ENCODE results near the gene PARP16.
A peak's percentile ranks its signal among the peaks of the same experiment; 100 is the strongest.

The PARP16 gene

DNA sequence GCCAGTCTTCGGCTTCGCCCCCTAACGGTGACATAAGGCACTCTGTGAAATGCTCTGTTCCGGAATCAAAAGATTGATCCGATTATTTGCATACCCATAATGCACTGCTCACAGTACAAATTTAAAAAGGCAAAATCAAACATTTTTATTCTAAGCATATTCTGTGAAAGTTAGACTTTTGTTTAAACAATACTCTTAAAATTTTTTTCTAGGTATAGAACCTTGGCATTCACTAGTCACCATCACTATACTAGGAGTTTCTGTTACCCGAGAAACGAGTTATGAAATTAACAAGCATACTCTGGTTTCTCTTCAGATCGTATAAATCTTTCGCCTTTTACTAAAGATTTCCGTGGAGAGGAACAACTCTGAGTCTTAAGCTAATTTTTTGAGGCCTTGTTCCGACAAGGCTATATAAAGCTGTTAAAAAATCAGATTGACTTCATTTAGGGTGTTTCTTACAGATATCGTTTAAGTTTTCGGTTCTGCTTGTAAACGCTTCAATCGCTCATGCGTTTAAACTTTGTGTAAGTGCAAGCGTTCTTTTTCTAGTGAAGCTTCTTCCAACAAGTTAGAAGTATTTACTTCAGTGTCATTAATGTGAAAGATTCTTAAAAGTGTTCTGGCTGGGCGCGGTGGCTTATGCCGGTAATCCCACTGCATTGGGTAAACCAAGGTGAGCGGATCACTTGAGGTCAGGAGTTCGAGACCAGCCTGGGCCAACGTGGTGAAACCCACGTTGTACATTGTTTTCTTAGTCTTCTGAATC, 17.9 kb upstream of the PARP16 start, which contains the start of gene RNU5B-1 (continued):
- TF ChIP-seq YY2 (tag by site-specific recombination; IDR thresholded peaks at IDR 0.05) (peak; percentile 53; the same call in 1 of the 2 replicates), MZF1 (tag by site-specific recombination; IDR thresholded peaks at IDR 0.05; ENCODE audit: borderline replicate concordance) (peak; percentile 88), ZNF341 (tag by site-specific recombination; IDR thresholded peaks at IDR 0.05; ENCODE audit: low read depth) (no peak), OSR2 (tag by site-specific recombination; IDR thresholded peaks at IDR 0.05) (0 out of 2 replicates have a peak, but pooled peaks have one; percentile 22), ZBTB20 (tag by site-specific recombination; IDR thresholded peaks at IDR 0.05) (no peak), REST (tag by site-specific recombination; IDR thresholded peaks at IDR 0.05) (0 out of 2 replicates have a peak, but pooled peaks have one; percentile 35), ATF2 (tag by site-specific recombination; IDR thresholded peaks at IDR 0.05; ENCODE audit: low read depth) (peak; percentile 14; the same call in 1 of the 2 replicates), KLF1 (tag by site-specific recombination; IDR thresholded peaks at IDR 0.05) (peak; percentile 43; the same call in 1 of the 2 replicates), ZNF660 (tag by site-specific recombination; IDR thresholded peaks at IDR 0.05) (peak; percentile 94), ZNF133 (tag by site-specific recombination; IDR thresholded peaks at IDR 0.05) (no peak), ZNF146 (tag by site-specific recombination; IDR thresholded peaks at IDR 0.05) (peak; percentile 77; the same call in 1 of the 2 replicates), ZNF23 (tag by site-specific recombination; IDR thresholded peaks at IDR 0.05; ENCODE audit: borderline replicate concordance) (no peak), ZFP37 (tag by site-specific recombination; IDR thresholded peaks at IDR 0.05) (peak; percentile 93), ZNF513 (tag by site-specific recombination; IDR thresholded peaks at IDR 0.05) (0 out of 2 replicates have a peak, but pooled peaks have one; percentile 23), ZFP41 (tag by site-specific recombination; IDR thresholded peaks at IDR 0.05; ENCODE audit: borderline replicate concordance) (no peak), ZNF426 (tag by site-specific recombination; IDR thresholded peaks at IDR 0.05) (no peak), PRDM1 (tag by site-specific recombination; IDR thresholded peaks at IDR 0.05) (peak; percentile 91; the same call in 1 of the 2 replicates), ZNF335 (tag by site-specific recombination; conservative IDR thresholded peaks at IDR 0.05) (no peak; the same call in 1 of the 2 replicates), ZNF501 (tag by site-specific recombination; IDR thresholded peaks at IDR 0.05) (peak; percentile 89; the same call in 1 of the 2 replicates), ZBTB8A (tag by site-specific recombination; IDR thresholded peaks at IDR 0.05) (peak; percentile 63)
- TF ChIP-seq, protein P1, sequence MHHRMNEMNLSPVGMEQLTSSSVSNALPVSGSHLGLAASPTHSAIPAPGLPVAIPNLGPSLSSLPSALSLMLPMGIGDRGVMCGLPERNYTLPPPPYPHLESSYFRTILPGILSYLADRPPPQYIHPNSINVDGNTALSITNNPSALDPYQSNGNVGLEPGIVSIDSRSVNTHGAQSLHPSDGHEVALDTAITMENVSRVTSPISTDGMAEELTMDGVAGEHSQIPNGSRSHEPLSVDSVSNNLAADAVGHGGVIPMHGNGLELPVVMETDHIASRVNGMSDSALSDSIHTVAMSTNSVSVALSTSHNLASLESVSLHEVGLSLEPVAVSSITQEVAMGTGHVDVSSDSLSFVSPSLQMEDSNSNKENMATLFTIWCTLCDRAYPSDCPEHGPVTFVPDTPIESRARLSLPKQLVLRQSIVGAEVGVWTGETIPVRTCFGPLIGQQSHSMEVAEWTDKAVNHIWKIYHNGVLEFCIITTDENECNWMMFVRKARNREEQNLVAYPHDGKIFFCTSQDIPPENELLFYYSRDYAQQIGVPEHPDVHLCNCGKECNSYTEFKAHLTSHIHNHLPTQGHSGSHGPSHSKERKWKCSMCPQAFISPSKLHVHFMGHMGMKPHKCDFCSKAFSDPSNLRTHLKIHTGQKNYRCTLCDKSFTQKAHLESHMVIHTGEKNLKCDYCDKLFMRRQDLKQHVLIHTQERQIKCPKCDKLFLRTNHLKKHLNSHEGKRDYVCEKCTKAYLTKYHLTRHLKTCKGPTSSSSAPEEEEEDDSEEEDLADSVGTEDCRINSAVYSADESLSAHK (tag by site-specific recombination; IDR thresholded peaks at IDR 0.05) = peak; percentile 58
- TF ChIP-seq, protein P2, sequence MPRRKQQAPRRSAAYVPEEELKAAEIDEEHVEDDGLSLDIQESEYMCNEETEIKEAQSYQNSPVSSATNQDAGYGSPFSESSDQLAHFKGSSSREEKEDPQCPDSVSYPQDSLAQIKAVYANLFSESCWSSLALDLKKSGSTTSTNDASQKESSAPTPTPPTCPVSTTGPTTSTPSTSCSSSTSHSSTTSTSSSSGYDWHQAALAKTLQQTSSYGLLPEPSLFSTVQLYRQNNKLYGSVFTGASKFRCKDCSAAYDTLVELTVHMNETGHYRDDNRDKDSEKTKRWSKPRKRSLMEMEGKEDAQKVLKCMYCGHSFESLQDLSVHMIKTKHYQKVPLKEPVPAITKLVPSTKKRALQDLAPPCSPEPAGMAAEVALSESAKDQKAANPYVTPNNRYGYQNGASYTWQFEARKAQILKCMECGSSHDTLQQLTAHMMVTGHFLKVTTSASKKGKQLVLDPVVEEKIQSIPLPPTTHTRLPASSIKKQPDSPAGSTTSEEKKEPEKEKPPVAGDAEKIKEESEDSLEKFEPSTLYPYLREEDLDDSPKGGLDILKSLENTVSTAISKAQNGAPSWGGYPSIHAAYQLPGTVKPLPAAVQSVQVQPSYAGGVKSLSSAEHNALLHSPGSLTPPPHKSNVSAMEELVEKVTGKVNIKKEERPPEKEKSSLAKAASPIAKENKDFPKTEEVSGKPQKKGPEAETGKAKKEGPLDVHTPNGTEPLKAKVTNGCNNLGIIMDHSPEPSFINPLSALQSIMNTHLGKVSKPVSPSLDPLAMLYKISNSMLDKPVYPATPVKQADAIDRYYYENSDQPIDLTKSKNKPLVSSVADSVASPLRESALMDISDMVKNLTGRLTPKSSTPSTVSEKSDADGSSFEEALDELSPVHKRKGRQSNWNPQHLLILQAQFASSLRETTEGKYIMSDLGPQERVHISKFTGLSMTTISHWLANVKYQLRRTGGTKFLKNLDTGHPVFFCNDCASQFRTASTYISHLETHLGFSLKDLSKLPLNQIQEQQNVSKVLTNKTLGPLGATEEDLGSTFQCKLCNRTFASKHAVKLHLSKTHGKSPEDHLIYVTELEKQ (tag by site-specific recombination; IDR thresholded peaks at IDR 0.05; ENCODE audit: borderline replicate concordance) = no peak
- TF ChIP-seq, protein P3, sequence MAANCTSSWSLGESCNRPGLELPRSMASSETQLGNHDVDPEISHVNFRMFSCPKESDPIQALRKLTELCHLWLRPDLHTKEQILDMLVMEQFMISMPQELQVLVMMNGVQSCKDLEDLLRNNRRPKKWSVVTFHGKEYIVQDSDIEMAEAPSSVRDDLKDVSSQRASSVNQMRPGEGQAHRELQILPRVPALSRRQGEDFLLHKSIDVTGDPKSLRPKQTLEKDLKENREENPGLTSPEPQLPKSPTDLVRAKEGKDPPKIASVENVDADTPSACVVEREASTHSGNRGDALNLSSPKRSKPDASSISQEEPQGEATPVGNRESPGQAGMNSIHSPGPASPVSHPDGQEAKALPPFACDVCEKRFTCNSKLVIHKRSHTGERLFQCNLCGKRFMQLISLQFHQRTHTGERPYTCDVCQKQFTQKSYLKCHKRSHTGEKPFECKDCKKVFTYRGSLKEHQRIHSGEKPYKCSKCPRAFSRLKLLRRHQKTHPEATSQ (tag by site-specific recombination; IDR thresholded peaks at IDR 0.05) = peak; percentile 58
